ENCODE results near the gene PRAMEF14.
"Not testable (repeated sequence)": the region's sequence is repeated elsewhere in the genome, so short reads cannot be mapped to it uniquely, and the experiment has no call there.

DNA sequence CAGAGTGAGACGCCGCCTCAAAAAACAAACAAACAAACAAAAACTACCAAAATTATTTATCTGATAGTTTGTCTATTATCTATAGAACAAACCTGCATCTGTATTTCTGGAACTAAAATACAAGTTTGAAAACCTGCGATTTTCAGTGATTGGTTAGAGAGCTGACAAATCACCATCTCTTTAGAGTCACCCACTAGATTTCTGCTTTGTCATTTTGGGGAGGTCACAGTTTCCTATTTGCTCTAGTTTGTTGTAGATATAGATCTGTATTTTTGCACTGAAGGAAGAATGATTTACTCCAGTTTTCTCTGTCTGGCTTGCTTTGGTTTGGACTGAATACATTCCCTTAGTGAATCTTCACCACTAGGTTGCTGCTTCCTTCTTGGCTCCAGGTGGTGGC, 19.6 kb upstream of the PRAMEF14 start:
- not testable (repeated sequence) for TF ChIP-seq EMX1 (CRISPR knock-in tag; IDR thresholded peaks at IDR 0.05); ZNF416 (CRISPR knock-in tag; IDR thresholded peaks at IDR 0.05); JUN (CRISPR knock-in tag; IDR thresholded peaks at IDR 0.05); ELF4 (CRISPR knock-in tag; IDR thresholded peaks at IDR 0.05; ENCODE audit: low read depth); TP53 (CRISPR knock-in tag; IDR thresholded peaks at IDR 0.05)
- TF ChIP-seq, protein P1, sequence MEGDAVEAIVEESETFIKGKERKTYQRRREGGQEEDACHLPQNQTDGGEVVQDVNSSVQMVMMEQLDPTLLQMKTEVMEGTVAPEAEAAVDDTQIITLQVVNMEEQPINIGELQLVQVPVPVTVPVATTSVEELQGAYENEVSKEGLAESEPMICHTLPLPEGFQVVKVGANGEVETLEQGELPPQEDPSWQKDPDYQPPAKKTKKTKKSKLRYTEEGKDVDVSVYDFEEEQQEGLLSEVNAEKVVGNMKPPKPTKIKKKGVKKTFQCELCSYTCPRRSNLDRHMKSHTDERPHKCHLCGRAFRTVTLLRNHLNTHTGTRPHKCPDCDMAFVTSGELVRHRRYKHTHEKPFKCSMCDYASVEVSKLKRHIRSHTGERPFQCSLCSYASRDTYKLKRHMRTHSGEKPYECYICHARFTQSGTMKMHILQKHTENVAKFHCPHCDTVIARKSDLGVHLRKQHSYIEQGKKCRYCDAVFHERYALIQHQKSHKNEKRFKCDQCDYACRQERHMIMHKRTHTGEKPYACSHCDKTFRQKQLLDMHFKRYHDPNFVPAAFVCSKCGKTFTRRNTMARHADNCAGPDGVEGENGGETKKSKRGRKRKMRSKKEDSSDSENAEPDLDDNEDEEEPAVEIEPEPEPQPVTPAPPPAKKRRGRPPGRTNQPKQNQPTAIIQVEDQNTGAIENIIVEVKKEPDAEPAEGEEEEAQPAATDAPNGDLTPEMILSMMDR (IDR thresholded peaks at IDR 0.05), result not testable (repeated sequence)
- TF ChIP-seq, protein P2, sequence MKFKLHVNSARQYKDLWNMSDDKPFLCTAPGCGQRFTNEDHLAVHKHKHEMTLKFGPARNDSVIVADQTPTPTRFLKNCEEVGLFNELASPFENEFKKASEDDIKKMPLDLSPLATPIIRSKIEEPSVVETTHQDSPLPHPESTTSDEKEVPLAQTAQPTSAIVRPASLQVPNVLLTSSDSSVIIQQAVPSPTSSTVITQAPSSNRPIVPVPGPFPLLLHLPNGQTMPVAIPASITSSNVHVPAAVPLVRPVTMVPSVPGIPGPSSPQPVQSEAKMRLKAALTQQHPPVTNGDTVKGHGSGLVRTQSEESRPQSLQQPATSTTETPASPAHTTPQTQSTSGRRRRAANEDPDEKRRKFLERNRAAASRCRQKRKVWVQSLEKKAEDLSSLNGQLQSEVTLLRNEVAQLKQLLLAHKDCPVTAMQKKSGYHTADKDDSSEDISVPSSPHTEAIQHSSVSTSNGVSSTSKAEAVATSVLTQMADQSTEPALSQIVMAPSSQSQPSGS (CRISPR knock-in tag; IDR thresholded peaks at IDR 0.05; ENCODE audit: borderline replicate concordance, low read depth), result not testable (repeated sequence)
- TF ChIP-seq, protein P3, sequence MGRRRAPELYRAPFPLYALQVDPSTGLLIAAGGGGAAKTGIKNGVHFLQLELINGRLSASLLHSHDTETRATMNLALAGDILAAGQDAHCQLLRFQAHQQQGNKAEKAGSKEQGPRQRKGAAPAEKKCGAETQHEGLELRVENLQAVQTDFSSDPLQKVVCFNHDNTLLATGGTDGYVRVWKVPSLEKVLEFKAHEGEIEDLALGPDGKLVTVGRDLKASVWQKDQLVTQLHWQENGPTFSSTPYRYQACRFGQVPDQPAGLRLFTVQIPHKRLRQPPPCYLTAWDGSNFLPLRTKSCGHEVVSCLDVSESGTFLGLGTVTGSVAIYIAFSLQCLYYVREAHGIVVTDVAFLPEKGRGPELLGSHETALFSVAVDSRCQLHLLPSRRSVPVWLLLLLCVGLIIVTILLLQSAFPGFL (CRISPR knock-in tag; IDR thresholded peaks at IDR 0.05; ENCODE audit: borderline replicate concordance), result not testable (repeated sequence)
- TF ChIP-seq, protein P4, sequence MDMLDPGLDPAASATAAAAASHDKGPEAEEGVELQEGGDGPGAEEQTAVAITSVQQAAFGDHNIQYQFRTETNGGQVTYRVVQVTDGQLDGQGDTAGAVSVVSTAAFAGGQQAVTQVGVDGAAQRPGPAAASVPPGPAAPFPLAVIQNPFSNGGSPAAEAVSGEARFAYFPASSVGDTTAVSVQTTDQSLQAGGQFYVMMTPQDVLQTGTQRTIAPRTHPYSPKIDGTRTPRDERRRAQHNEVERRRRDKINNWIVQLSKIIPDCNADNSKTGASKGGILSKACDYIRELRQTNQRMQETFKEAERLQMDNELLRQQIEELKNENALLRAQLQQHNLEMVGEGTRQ (CRISPR knock-in tag; IDR thresholded peaks at IDR 0.05), result not testable (repeated sequence)
- TF ChIP-seq, protein P5, sequence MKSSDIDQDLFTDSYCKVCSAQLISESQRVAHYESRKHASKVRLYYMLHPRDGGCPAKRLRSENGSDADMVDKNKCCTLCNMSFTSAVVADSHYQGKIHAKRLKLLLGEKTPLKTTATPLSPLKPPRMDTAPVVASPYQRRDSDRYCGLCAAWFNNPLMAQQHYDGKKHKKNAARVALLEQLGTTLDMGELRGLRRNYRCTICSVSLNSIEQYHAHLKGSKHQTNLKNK (CRISPR knock-in tag; IDR thresholded peaks at IDR 0.05), result not testable (repeated sequence)

Data from WTC11 (cell line).